NCI-H748 (cell line): ENCODE results near the gene SDHA.
"Not testable (repeated sequence)": the region's sequence is repeated elsewhere in the genome, so short reads cannot be mapped to it uniquely, and the experiment has no call there.

ENCODE experiments used
- DNase-seq: peaks from one replicate; lab custom pipeline; 2025; ENCODE audit not compliant: unreplicated experiment; lab: John Stamatoyannopoulos, UW

Gene SDHA

GRCh38 chr5:218457-219291 lies 554 bp downstream of the SDHA start:
- DNase-seq: peak; percentile 76

GRCh38 chr5:219460-219863 lies 1.3 kb downstream of the SDHA start:
- peak; percentile 49 for DNase-seq

- no peak for DNase-seq
Measured at GRCh38 chr5:219991-220390, 1.9 kb downstream of the SDHA start.

- DNase-seq: not testable (repeated sequence)
Measured at GRCh38 chr5:222951-223715, 5.0 kb downstream of the SDHA start.

- DNase-seq: no peak
Measured at GRCh38 chr5:223791-224190, 5.7 kb downstream of the SDHA start.

- no peak for DNase-seq
Measured at GRCh38 chr5:225334-225733, 7.2 kb downstream of the SDHA start.

- not testable (repeated sequence) for DNase-seq
Measured at GRCh38 chr5:227375-227774, 9.3 kb downstream of the SDHA start.

- DNase-seq: no peak
Measured at GRCh38 chr5:228886-229285, 10.8 kb downstream of the SDHA start.

- no peak for DNase-seq
Measured at GRCh38 chr5:230711-231110, 12.6 kb downstream of the SDHA start.

GRCh38 chr5:231661-232060 lies 13.5 kb downstream of the SDHA start:
- DNase-seq: no peak

- not testable (repeated sequence) for DNase-seq
Measured at GRCh38 chr5:233426-233825, 15.3 kb downstream of the SDHA start.

GRCh38 chr5:234450-234849 lies 16.3 kb downstream of the SDHA start:
- no peak for DNase-seq

GRCh38 chr5:235527-235926 lies 17.4 kb downstream of the SDHA start:
- not testable (repeated sequence) for DNase-seq

- not testable (repeated sequence) for DNase-seq
Measured at GRCh38 chr5:237931-238330, 19.8 kb downstream of the SDHA start.

GRCh38 chr5:240550-240949 lies 22.4 kb downstream of the SDHA start:
- DNase-seq: not testable (repeated sequence)

- not testable (repeated sequence) for DNase-seq
Measured at GRCh38 chr5:241045-241669, 23.0 kb downstream of the SDHA start.

- DNase-seq: not testable (repeated sequence)
Measured at GRCh38 chr5:243683-244367, 25.7 kb downstream of the SDHA start.

GRCh38 chr5:245717-246116 lies 27.6 kb downstream of the SDHA start:
- DNase-seq: not testable (repeated sequence)

- DNase-seq: not testable (repeated sequence)
Measured at GRCh38 chr5:250396-250795, 32.3 kb downstream of the SDHA start.

- DNase-seq: not testable (repeated sequence)
Measured at GRCh38 chr5:251016-251415, 32.9 kb downstream of the SDHA start.

- not testable (repeated sequence) for DNase-seq
Measured at GRCh38 chr5:251538-251937, 33.4 kb downstream of the SDHA start.
